Measurements from ENCODE around the gene IGFBPL1.
"Not testable (repeated sequence)": the region's sequence is repeated elsewhere in the genome, so short reads cannot be mapped to it uniquely, and the experiment has no call there.

Gene IGFBPL1, protein sequence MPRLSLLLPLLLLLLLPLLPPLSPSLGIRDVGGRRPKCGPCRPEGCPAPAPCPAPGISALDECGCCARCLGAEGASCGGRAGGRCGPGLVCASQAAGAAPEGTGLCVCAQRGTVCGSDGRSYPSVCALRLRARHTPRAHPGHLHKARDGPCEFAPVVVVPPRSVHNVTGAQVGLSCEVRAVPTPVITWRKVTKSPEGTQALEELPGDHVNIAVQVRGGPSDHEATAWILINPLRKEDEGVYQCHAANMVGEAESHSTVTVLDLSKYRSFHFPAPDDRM

DNA sequence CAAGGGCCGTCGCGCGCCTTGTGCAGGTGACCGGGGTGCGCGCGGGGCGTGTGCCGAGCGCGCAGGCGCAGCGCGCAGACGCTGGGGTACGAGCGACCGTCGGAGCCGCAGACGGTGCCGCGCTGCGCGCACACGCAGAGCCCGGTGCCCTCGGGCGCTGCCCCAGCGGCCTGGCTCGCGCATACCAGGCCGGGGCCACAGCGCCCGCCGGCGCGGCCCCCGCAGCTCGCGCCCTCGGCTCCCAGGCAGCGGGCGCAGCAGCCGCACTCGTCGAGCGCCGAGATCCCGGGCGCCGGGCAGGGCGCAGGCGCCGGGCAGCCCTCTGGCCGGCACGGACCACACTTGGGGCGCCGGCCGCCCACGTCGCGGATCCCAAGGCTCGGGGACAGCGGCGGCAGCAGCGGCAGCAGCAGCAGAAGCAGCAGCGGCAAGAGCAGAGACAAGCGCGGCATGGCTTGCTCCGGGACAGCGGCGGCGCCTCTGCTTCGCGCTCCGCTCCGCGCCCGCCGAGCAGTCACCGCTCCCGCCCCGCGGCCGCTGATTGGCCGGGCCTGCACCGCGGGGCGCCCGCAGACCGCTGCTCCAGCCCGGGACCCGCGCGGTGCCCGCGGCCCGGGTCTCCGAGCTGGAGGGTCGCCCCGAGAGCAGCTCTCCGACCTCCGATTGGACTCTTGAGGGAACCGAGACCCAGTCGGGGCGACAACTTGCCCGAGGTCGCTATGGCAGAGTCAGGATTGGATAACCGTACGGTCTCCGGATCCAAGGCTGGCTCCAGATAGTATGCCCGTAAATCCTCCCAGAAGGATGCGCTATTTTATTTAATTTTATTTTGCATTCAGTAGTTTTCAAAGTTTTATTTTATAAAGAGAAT is at the start of gene IGFBPL1:
Gene IGFBPL1, minus strand, starts transcription at position 482 of the 871 bp plus-strand sequence. Its CDS starts 30 bp downstream, at position 452.
- no peak for DNase-seq (ENCODE audit: low read depth in 2 of 2)

DNA sequence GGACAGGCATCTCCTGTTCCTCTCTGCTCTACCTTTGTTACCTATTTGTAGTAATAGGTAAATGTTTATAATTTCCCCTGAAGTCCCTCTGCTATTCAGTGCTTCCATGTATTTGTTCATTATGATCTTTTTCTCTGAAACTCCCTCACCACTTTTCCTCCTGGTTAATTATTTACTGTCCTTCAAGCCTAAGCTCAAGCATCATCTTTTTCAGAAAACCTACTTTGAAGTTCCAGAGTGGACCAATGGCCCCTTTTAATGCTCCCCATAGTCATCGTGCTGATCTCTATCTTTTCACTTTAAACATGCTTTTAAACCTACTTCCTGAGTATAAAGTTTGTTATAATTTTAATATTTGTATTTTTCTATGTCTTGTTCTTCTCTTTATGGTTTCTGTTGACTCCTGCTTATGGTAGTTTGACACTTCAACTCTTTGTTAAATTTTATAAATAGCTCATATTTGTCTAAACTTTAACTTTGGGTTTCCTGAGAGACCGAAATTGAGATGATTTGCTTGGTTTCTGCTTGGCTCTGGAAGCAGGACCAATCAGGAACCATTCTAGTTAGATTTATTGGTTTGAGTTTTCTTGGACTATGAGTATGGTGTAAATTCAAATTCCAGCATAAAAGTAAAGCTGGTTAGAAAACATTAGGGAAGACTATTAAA is 48.5 kb upstream of the IGFBPL1 start:
- not testable (repeated sequence) for DNase-seq (ENCODE audit: low read depth in 2 of 2)

DNA sequence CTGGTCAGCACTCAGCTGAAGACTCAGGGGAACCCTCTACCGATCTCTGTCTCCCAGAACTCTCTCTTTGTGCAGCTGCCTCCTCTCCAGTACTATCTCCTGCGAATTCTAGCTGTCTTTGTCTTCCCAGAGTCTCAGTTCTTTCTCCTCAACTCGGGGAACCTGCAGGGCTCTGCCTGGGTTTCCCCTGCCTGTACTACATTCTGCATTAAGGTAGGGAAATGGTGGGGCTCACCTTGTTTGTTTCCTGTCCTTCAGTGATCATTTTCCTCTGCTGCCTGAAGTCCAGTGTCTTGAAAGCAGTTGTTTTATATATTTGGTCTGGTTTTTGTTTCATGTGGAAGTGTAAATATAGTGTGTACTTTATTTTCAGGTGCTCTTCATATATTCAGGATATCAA is 43.1 kb upstream of the IGFBPL1 start:
- no peak for DNase-seq (ENCODE audit: low read depth in 2 of 2)

DNA sequence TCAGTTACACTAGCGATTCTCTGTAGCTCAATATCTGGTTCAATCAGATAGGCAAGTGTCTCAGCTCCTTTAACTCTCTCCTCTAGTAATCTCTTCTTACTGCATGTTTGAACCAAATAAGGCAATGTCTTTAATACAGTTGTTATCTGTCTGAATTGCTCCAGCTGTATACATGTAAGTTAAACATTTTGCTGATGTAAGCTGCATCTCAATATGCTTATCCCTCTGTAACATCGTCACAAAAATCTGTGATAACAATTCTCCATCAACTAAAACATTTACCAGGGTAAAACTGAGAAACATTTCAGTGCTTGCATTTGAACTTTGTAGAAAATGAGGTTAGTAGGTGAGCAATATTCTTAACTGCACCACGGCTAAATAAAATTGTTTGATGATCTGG is 29.6 kb upstream of the IGFBPL1 start:
- no peak for DNase-seq (ENCODE audit: low read depth in 2 of 2)

DNA sequence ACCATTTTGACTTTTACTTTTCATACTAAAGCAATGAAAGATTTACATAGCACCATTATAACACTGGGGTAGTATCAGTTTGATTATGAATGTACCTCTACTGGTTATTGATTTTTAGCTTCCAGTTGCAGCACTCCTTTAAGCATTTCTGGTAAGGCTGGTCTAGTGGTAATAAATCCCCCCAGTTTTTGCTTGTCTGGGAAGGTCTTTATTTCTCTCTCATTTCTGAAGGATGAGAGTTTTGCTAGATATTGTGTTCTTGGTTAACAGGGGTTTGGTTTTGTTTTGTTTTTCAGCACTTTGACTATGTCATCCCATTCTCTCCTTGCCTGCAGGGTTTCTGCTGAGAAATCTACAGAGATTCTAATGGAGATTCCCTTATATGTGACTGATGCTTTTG is 26.9 kb upstream of the IGFBPL1 start:
- DNase-seq (ENCODE audit: low read depth in 2 of 2), result no peak

DNA sequence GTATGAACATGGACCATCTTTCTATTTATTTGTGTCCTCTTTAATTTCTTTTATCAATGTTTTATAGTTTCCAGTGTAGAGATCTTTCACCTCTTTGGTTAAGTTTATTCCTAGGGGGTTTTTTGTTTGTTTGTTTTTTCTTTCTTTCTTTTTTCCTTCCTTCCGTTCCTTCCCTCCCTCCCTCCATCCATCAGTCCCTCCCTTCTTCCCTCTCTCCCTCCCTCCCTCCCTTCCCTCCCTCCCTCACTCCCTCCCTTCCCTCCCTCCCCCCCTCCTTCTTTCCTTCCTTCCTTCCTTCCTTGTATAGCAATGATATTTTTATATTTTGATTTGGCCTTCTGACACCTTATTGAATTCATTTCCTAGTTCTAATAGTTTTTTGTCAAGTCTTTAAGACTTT is 23.4 kb upstream of the IGFBPL1 start:
- DNase-seq (ENCODE audit: low read depth in 2 of 2), result no peak

DNA sequence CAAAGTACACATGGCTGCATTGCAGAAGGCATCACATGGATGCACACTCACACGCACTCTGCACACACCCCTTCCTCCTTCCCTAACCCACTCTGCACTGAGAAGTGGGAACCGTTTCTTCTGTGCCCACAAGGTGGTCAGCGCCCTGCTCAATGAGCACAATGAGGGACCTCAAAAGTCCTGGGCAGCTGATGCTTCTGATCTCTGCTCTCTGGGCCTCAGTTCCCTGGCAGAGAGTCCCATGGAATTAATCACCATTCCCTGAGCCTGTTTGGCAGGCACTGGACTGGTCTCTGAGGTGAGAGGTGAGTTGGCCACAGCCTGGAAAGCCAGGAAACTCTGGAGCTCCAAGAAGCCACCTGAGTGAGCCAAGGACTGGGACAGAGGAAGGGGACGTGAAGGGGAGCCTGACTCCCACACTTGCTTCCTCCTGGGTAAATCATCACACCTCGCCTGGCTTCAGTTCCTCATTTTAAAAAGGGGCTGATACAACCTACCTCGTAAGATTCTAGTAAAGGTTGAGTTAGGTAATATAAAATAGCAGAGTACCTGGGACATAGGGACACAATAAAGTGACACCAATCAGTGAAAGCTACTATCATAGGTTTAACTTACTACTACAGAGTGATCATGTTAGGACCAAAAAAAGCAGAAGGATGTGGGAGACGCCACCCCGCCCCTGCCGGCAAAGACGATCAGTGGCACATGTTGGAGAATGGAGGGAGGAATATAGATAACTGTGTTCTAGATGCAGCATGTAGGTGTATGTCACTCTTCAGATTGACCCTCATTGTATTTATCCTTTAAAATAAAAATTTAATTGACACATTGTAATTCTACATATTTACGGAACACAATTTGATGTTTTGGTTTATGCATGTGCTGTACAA is 21.1 kb upstream of the IGFBPL1 start:
- DNase-seq (ENCODE audit: low read depth in 2 of 2), result no peak

DNA sequence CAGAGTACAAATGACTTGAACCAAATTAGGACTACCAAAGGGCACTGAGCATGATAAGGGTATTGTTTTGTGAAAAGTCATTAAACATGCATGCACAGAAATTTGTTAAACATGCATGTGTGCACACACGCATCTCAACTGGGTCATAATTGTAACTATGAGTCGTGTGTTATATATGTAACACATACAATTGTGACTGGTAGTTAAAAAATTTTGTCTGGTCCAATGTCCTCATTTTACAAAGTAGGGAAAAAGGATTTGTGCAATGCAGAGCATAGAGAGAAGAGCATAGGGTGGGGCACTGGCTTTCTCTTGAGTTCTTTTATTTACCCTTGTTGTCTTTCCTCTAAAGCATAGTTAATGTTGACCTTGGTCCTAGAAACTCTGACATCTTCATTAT is 19.3 kb upstream of the IGFBPL1 start:
- peak in 1 of 2 experiments; percentile 3 for DNase-seq (ENCODE audit: low read depth in 2 of 2)

DNA sequence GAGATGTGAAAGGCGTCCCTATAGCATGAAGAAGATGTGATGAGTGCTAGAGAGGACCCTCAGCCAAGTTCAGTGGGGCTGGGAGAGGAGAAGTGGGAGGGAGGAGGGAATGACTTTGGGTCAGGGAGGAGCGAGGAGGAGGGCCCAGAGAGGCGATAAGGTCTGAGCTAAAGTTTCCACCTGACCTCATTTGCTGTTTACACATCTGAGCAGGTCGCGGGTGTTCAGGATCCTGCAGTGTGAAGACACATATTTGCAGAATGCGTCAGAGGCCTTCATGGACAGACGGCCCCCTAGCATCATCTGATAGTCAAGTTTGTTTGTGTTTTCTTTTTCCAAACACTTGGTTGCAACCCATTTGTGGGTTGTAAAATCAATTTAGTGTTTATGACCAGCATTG is 18.9 kb upstream of the IGFBPL1 start:
- peak in 1 of 2 experiments; percentile 5 for DNase-seq (ENCODE audit: low read depth in 2 of 2)

DNA sequence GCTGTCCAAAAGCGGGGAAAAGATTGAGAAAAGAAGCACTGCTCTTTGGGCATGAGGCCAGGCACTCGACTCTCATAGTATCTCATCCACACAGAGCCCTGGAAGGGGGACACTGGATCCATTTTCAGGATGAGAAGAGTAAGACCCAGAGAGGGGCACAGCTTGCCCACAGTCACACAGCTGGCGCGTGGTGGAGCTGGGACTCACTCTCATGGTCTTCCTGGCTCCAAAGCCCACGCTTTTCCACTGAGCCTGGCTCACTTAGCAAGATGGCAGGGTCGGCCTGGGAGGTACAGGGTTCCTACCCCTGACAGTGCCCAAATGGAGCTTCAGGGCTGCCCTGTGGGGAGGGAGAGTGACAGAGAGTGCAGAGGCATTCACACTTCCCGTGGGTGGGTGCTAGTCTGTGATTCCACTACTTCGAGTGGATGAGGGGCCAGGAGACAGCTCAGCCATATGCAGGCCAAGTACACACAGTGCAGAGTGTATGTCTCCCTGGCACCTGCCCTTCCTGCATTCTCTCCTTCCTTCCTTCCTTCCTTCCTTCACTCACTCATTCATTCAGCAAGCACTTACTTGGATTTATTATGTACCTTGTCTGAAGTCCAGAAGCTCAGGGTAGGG is 18.3 kb upstream of the IGFBPL1 start:
- no peak for DNase-seq (ENCODE audit: low read depth in 2 of 2)

DNA sequence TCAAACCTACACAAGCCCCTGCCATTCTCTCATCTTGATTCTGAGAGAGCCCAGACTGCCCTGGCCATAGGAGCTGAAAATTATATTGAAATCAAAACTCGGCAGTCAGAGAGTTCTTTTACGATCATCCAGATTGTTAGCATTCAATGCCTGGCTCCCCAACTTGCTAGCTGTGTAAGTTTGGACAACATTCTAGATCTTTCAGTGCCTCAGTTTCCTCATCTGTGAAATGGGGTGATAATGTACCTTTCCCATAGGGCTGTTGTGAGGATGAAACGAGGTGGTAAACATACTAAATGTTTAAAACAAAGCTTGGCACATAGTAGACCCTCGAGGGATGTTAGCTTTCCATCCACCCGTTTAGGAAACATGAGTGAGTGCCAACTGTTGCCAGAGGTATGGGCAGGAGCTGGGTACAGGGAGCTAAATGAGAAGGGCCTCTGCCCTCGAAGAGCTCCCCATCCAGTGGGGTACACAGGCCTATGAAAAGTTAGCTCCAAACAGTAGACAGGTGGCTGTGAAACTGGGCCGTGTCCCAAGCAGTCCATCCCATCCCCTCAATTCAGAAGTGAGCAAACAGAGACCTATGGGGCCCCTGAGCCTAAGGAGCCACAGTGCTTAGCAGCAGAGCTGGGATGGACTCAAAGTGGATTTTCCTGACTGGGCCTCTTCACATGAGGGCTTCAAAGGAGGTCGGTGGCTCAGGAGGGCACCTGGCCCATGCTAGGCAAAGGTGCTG is 17.3 kb upstream of the IGFBPL1 start:
- DNase-seq (ENCODE audit: low read depth in 2 of 2), result no peak

DNA sequence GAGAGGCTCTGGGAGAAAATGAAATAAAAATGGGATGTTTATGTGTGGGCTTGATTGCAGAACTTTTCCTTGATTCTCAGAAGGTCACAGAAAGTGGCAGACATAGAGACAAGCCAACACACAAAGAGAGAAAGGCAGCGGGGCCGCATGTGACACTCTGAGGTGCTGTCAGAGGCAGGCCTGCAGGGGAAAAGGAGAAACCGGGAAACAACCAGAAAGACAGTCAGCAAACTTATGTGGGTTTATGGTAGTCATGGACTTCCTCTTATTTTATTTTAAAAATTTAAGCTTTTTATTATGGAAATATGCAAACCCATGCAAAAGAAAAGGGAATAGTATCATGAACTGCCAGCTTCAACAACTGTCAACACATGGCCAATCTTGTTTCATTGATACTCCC is 16.3 kb upstream of the IGFBPL1 start:
- no peak for DNase-seq (ENCODE audit: low read depth in 2 of 2)

DNA sequence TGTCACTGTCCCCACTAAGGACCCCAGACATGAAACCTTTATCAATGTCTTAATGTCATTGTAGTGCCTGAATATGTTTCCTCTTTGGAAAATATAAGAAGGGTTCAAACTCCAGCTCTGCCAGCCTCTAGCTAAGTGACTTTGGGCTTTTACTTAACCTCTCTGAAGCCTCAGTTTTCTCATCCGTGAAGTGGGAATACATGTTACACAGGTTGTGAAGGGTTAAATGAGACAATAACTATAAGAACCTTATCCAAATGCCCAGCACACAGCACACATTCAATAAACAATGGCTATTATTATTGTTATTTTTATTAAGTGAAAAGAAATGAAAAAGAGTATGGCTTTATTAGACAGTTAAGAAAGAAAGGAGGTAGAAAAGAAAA is 15.7 kb upstream of the IGFBPL1 start:
- no peak for DNase-seq (ENCODE audit: low read depth in 2 of 2)

DNA sequence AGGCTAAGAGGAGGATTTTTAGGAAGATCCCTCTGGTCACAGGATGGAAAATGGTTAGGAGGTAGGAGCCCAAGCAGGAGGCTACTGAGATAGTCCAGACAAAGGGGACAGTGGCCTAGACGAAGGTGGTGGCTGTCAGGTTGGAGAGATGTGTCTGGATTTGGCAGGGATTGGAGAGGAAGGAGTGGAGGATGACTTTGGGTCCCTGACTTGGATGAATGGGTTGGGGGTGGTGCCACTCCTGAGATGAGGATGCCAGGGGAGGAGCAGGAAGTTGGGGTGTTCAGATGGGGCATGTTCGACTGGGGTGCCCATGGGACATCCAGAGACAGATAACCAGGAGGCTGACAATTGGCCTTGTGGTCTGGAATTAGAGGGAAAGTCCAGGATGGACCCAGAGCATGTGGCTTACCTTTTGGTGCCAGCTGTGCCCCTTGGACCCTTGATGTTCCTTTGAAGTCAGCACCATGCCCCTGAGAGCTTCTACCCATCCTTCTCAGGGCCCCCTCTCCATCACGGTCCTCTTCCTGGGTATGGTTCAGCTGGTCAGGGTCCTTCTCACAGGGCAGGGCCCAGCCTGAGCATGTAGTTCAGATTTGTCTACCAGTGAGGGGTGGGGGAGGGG is 15.1 kb upstream of the IGFBPL1 start:
- no peak for DNase-seq (ENCODE audit: low read depth in 2 of 2)

DNA sequence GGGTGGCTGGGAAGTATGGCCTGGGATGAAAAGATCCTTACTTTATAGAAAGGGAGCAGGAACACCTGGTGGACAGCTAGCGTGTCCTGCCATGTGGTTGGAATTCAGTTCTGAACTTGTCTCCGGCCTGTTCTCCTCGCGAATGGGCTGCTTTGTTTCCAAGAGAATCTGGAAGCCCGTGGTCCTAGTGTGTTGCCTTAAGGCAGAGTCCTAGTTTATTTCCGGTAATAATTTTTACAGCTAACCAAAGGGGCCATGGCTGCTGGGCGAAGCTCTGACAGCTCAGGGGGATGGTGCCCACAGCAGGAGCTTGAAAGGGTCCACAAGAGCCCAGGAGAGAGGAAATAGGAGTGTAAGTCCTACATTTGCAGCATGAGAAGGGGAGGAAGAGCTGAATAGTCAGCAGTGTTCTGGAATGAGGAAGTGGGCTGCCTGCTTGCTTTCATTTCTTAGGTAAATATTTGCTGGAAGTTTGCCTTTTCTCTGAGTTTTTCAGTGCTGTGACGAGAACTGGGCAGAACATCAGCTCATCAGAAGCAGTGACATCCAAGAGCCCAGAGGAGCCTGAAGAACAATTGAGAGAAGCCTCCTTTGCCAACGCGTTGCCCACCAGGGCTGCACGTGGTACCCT is 13.1 kb upstream of the IGFBPL1 start:
- peak in 1 of 2 experiments; percentile 18 for DNase-seq (ENCODE audit: low read depth in 2 of 2)

DNA sequence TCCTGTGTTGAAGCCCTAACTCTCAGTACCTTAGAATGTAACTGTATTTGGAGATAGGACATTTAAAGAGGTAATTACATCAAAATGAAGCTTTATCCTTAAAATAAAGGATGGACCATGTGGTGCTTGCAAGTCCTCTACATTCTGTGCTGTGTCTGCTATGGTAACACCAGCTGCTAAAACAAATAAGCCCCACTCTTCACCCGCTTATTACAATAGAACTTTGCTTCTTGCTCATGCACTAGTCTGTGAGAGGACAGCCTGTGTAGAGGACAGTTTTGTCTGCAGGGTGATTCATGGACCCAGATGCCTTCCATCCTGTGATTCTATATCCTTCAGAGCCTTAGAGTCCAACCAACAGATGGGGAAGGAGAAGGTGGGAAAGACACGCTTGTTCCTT is 12.5 kb upstream of the IGFBPL1 start:
- no peak for DNase-seq (ENCODE audit: low read depth in 2 of 2)

DNA sequence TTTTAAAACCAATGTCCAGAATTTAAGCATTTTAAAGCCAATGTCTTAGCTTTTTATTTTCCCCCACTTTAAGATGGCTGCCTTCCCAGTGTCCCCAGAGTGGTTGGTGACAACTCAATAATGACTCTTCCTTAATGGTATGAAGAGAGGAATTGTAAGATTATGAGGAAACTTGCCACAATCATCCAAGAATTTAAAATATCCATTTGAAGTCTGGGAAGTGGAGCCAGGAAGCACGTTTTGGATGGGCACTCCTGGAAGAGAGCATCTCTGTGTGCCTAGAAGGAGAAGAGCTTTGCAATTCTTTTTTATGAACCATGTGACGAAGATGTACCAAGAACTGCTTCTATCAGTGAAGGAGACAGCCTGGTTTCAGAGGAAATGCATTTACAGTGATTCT is 11.3 kb upstream of the IGFBPL1 start:
- DNase-seq (ENCODE audit: low read depth in 2 of 2), result peak in 1 of 2 experiments; percentile 12

DNA sequence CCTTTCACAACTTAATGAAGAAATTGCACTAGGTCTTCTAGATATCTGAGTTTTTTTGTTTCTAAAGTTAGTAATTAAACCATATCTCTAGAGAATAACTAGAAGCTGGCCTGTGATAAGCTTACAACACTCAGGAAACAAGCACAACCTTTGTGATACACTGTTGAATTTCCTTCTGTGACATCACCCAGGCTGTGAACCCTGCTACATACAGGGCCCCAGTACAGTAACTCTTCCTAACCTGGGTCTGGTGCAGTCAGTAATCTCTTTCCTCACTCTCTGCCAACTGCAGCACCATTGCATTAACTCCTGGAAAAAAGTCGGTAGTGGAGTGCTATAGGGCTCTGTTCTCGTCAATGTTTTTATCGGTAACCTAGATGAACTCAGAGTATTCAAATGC is 10.6 kb upstream of the IGFBPL1 start:
- DNase-seq (ENCODE audit: low read depth in 2 of 2), result peak in 1 of 2 experiments; percentile 10

DNA sequence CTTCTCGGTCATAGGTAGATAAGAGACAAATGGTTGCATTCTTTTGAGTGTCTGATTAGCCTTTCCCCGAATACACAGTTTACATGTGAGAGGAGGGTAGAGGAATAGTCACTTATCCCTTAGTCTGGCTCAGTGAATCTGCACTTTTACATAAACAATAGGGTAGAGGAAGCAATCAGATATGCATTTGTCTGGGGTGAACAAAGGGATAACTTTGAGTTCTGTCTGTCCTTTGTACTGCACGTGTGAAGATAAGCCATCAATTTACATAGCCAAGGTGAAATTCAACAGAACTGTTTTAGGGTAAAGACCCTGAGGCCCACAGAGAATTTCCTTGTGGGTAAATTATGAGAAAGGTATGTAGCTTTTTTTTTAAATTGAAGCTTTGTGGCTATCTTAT is 10.1 kb upstream of the IGFBPL1 start:
- DNase-seq (ENCODE audit: low read depth in 2 of 2), result no peak
